BE2C (cell line): Measurements from ENCODE around the gene TAPBPL.
"Not testable (repeated sequence)": the region's sequence is repeated elsewhere in the genome, so short reads cannot be mapped to it uniquely, and the experiment has no call there.

Source experiments
- DNase-seq: peaks from one replicate; pipeline ENCODE4 v3.0.0-alpha.2; 2020
- H3K27me3 ChIP-seq: fragments of 250-450 bp; sonication (Bioruptor Pico); 2 replicates; pipeline ENCODE4 v1.5.1; 2020; ENCODE audit warnings: mild to moderate bottlenecking
- H3K36me3 ChIP-seq: fragments of 250-450 bp; sonication (Bioruptor Pico); 2 replicates; pipeline ENCODE4 v1.5.1; 2020; ENCODE audit warnings: mild to moderate bottlenecking
- H3K4me1 ChIP-seq: fragments of 250-450 bp; sonication (Bioruptor Pico); 2 replicates; pipeline ENCODE4 v1.5.1; 2020
- H3K4me3 ChIP-seq: 2 replicates; pipeline ENCODE4 v1.5.1; 2011; ENCODE audit warnings: low read depth, low read length
- H3K9me3 ChIP-seq: fragments of 250-450 bp; sonication (Bioruptor Pico); 2 replicates; pipeline ENCODE4 v1.5.1; 2020
- CTCF ChIP-seq: IDR thresholded peaks from 2 replicates; pipeline ENCODE4 v1.5.1; 2012; ENCODE audit warnings: mild to moderate bottlenecking, low read depth, low read length

Gene TAPBPL

GRCh38 chr12:6493497-6494257 is 41.8 kb downstream of the TAPBPL start, which contains the start of gene NCAPD2:
TSS of gene NCAPD2 (plus strand) at chr12:6494102. CDS start at chr12:6495099, 997 bp downstream.
- Histone ChIP-seq H3K9me3 (no peaks in the 10 kb centered on the region), H3K36me3 (peaks cover 39% of the 10 kb centered on the region), H3K4me1 (peaks cover 2% of the 10 kb centered on the region; the same call in 1 of the 2 replicates), H3K27me3 (no peaks in the 10 kb centered on the region), H3K4me3 (peak within 1 kb of the TSS; percentile 93)
- 0 out of 2 replicates have a peak, but pooled peaks have one; percentile 18 for TF ChIP-seq CTCF
- DNase-seq: peak; percentile 97

- peak overlapping the region; percentile 90 for H3K4me3 ChIP-seq
- H3K27me3 ChIP-seq: no peaks in the 10 kb centered on the region
- H3K4me1 ChIP-seq: peaks cover 2% of the 10 kb centered on the region; the same call in 1 of the 2 replicates
- TF ChIP-seq CTCF: no peak
- peaks cover 45% of the 10 kb centered on the region for H3K36me3 ChIP-seq
- peak; percentile 24 for DNase-seq
- H3K9me3 ChIP-seq: no peaks in the 10 kb centered on the region
Measured at GRCh38 chr12:6494258-6494743, 42.5 kb downstream of the TAPBPL start.

- Histone ChIP-seq H3K4me3 (peak overlapping the region; percentile 90), H3K4me1 (peaks cover 2% of the 10 kb centered on the region; the same call in 1 of the 2 replicates), H3K27me3 (no peaks in the 10 kb centered on the region), H3K9me3 (no peaks in the 10 kb centered on the region), H3K36me3 (peaks cover 52% of the 10 kb centered on the region)
- no peak for DNase-seq
- no peak for TF ChIP-seq CTCF
Measured at GRCh38 chr12:6494968-6495367, 43.1 kb downstream of the TAPBPL start.

- DNase-seq, H3K4me3 ChIP-seq: not testable (repeated sequence)
- peaks cover 64% of the 10 kb centered on the region for H3K36me3 ChIP-seq
Measured at GRCh38 chr12:6497291-6497690, 45.4 kb downstream of the TAPBPL start.

GRCh38 chr12:6500466-6500865 is 48.6 kb downstream of the TAPBPL start:
- DNase-seq: no peak
- Histone ChIP-seq H3K4me3 (no peak overlapping the region), H3K27me3 (no peaks in the 10 kb centered on the region), H3K36me3 (peaks cover 79% of the 10 kb centered on the region), H3K9me3 (no peaks in the 10 kb centered on the region), H3K4me1 (no peaks in the 10 kb centered on the region)
- no peak for TF ChIP-seq CTCF

More at GRCh38 chr12:6497291-6497690, 45.4 kb downstream of the TAPBPL start:
- H3K4me1 ChIP-seq, H3K9me3 ChIP-seq, H3K27me3 ChIP-seq: not testable (repeated sequence)

- Histone ChIP-seq H3K36me3 (peaks cover 66% of the 10 kb centered on the region), H3K9me3 (no peaks in the 10 kb centered on the region)
Measured at GRCh38 chr12:6507102-6507998, 55.5 kb downstream of the TAPBPL start.

More at GRCh38 chr12:6507102-6507998, 55.5 kb downstream of the TAPBPL start:
- no peak overlapping the region for H3K4me3 ChIP-seq
- no peak for TF ChIP-seq CTCF
- no peak for DNase-seq
- no peaks in the 10 kb centered on the region for H3K27me3 ChIP-seq
- H3K4me1 ChIP-seq: no peaks in the 10 kb centered on the region; the same call in 1 of the 2 replicates
